ENCODE data around the gene THSD7A.

GRCh38 chr7:11336432-11336831, 495.6 kb downstream of the THSD7A start:
- TF ChIP-seq CTCF (IDR thresholded peaks at IDR 0.05; ENCODE audit: control extremely low read depth in 1 of 3, insufficient read depth in 1 of 3, low read depth in 1 of 3, low read length in 3 of 3): no peak
- no peak for TF ChIP-seq CBX5 (IDR thresholded peaks at IDR 0.05; ENCODE audit: low read depth, low read length)
- no peak for TF ChIP-seq RNF2 (IDR thresholded peaks at IDR 0.05; ENCODE audit: borderline replicate concordance, low read depth, low read length, missing control alignments, poor library complexity, severe bottlenecking)
- no peak for TF ChIP-seq EZH2 (IDR thresholded peaks at IDR 0.05; ENCODE audit: low read depth, low read length, severe bottlenecking)
- no peak for TF ChIP-seq CHD2 (IDR thresholded peaks at IDR 0.05; ENCODE audit: low read length)
- TF ChIP-seq, protein P1, sequence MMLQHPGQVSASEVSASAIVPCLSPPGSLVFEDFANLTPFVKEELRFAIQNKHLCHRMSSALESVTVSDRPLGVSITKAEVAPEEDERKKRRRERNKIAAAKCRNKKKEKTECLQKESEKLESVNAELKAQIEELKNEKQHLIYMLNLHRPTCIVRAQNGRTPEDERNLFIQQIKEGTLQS (IDR thresholded peaks at IDR 0.05; ENCODE audit: insufficient read depth, low read depth, low read length): no peak
- no peak for TF ChIP-seq HDAC2 (IDR thresholded peaks at IDR 0.05; ENCODE audit: borderline replicate concordance in 1 of 2, low read depth in 2 of 2, low read length in 2 of 2)
- no peak for TF ChIP-seq SIN3A (conservative IDR thresholded peaks at IDR 0.05 in 1 of 2, IDR thresholded peaks at IDR 0.05 in 1 of 2; ENCODE audit: low read depth in 1 of 2, low read length in 2 of 2)
- TF ChIP-seq GABPA (IDR thresholded peaks at IDR 0.05; ENCODE audit: borderline replicate concordance, insufficient read depth, low read length): no peak
- no peak for TF ChIP-seq POLR2A (IDR thresholded peaks at IDR 0.05; ENCODE audit: control extremely low read depth in 1 of 2, low read depth in 2 of 2, low read length in 2 of 2)

Data from H1 (cell line).